Kidney epithelial cell (primary cell): ENCODE measurements around the gene RIPOR3. TPM values are rescaled to one million over a fixed set of nuclear protein-coding genes. Genes with fewer than 3 reads are reported as not detected.

Source experiments
- DNase-seq: peaks from one replicate; pipeline ENCODE4 v3.0.0-alpha.2; 2010; ENCODE audit warnings: low read depth
- H3K27me3 ChIP-seq: 2 replicates; pipeline ENCODE4 v1.6.0; 2011; ENCODE audit warnings: low read length; ENCODE audit not compliant: control insufficient read depth, insufficient read depth
- H3K36me3 ChIP-seq: 2 replicates; pipeline ENCODE4 v1.5.1; 2011; ENCODE audit warnings: low read length; ENCODE audit not compliant: control insufficient read depth, insufficient read depth
- H3K4me3 ChIP-seq: 2 replicates; pipeline ENCODE4 v1.5.1; 2011; ENCODE audit warnings: low read depth, mild to moderate bottlenecking, control low read depth, low read length
- total RNA-seq: library from RNA; depleted of rRNA; stranded (reverse); fragments of >200 nt; gene quantifications from 2 replicates; pipeline ENCODE4 v1.2.3, GENCODE V29; 2015
- TF ChIP-seq, protein P1 (sequence below): IDR thresholded peaks from 2 replicates; pipeline ENCODE4 v1.5.1; 2011; ENCODE audit warnings: mild to moderate bottlenecking, moderate library complexity, low read length, control low read depth, inconsistent platforms; ENCODE audit not compliant: insufficient read depth, poor library complexity, severe bottlenecking

The RIPOR3 gene
- total RNA-seq, 1 donor from 2014 or later, result 0.08 TPM

GRCh38 chr20:50632701-50633100 lies 58.6 kb downstream of the RIPOR3 start:
- no peak for DNase-seq
- TF ChIP-seq, protein P1, sequence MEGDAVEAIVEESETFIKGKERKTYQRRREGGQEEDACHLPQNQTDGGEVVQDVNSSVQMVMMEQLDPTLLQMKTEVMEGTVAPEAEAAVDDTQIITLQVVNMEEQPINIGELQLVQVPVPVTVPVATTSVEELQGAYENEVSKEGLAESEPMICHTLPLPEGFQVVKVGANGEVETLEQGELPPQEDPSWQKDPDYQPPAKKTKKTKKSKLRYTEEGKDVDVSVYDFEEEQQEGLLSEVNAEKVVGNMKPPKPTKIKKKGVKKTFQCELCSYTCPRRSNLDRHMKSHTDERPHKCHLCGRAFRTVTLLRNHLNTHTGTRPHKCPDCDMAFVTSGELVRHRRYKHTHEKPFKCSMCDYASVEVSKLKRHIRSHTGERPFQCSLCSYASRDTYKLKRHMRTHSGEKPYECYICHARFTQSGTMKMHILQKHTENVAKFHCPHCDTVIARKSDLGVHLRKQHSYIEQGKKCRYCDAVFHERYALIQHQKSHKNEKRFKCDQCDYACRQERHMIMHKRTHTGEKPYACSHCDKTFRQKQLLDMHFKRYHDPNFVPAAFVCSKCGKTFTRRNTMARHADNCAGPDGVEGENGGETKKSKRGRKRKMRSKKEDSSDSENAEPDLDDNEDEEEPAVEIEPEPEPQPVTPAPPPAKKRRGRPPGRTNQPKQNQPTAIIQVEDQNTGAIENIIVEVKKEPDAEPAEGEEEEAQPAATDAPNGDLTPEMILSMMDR, result no peak

GRCh38 chr20:50632236-50632635 lies 59.1 kb downstream of the RIPOR3 start:
- TF ChIP-seq, protein P1, result no peak
- no peaks in the 10 kb centered on the region for H3K36me3 ChIP-seq
- no peaks in the 10 kb centered on the region for H3K27me3 ChIP-seq
- no peak for DNase-seq
- H3K4me3 ChIP-seq, result no peak overlapping the region

More at GRCh38 chr20:50632701-50633100, 58.6 kb downstream of the RIPOR3 start:
- no peaks in the 10 kb centered on the region for H3K27me3 ChIP-seq
- H3K36me3 ChIP-seq, result no peaks in the 10 kb centered on the region
- H3K4me3 ChIP-seq, result no peak overlapping the region

GRCh38 chr20:50630578-50631263 lies 60.6 kb downstream of the RIPOR3 start:
- Histone ChIP-seq H3K36me3 (no peaks in the 10 kb centered on the region), H3K27me3 (no peaks in the 10 kb centered on the region), H3K4me3 (no peak overlapping the region)
- TF ChIP-seq, protein P1, result no peak
- no peak for DNase-seq

- Histone ChIP-seq H3K36me3 (no peaks in the 10 kb centered on the region), H3K27me3 (no peaks in the 10 kb centered on the region), H3K4me3 (no peak overlapping the region)
- TF ChIP-seq, protein P1, result no peak
- no peak for DNase-seq
These were observed 61.7 kb downstream of the RIPOR3 start for GRCh38 chr20:50629670-50630045.

DNA sequence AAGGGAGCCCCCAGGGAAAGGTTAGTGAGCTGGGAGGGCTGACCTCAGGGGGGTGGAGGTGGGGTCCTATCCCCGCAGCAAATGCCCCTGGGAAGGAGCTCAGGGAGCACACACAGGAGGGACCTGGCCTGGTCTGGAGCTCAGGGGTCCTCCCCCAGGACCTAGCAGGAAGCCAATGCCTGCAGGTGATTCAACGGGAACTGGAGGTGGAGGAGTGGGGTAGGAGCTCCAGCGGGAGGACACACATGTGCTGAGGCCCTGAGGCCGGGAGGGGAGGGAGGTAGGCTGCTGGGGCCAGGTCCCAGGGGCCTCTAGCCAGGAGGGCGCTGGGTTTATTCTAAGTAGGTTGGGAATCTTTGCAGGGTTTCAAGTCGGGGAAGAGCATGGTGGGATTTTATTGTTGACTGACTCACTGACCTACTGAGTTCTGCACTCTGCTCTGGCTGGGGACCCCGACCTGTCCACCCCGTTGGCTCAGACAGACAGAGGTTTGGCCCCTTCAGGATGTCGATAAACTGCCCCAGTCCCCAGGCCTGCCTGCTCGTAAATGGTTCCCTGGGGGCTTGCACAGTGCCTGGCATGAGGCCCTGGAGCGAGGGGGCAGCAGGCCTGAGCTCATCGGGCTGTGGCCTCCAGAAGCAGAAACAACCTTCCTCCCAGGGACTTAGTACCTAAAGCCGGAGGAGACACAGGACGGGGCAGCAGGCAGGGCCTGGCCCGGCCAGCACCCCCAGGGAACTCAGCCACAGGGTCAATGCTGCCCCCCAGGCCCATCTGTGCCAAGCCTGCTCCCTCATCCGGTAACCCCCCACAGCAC lies 62.3 kb downstream of the RIPOR3 start:
- no peak overlapping the region for H3K4me3 ChIP-seq
- TF ChIP-seq, protein P1, result no peak
- no peaks in the 10 kb centered on the region for H3K36me3 ChIP-seq
- H3K27me3 ChIP-seq, result no peaks in the 10 kb centered on the region
- no peak for DNase-seq
